Lung (tissue), 12 donors: ENCODE measurements around the gene FAF2. TPM values are rescaled to one million over a fixed set of nuclear protein-coding genes. Genes with fewer than 3 reads are reported as not detected.

Experiments used
- ATAC-seq: fragments of 200-7000 bp; cut with Tn5 transposase; one replicate; pipeline ENCODE4 v1.9.1; 2020; ENCODE audit warnings: moderate number of reproducible peaks; ENCODE audit not compliant: insufficient read depth, low FRiP score
- DNase-seq, 3 donors: peaks; one replicate each; pipeline ENCODE4 v3.0.0-alpha.2; 2013 to 2017
- H3K27ac ChIP-seq, 2 donors: one replicate each; pipeline ENCODE4 v1.5.1; 2013; ENCODE audit warnings: mild to moderate bottlenecking in 2 of 2, moderate library complexity in 2 of 2, control low read depth in 1 of 2, inconsistent platforms in 1 of 2, low read depth in 1 of 2, low read length in 1 of 2
- H3K27me3 ChIP-seq, 3 donors: one replicate each; pipeline ENCODE4 v1.5.1; 2013; ENCODE audit warnings: low read length in 2 of 3; ENCODE audit not compliant: control insufficient read depth in 3 of 3, insufficient read depth in 3 of 3
- H3K36me3 ChIP-seq, 4 donors: one replicate each; pipeline ENCODE4 v1.5.1; 2013; ENCODE audit warnings: low read length in 4 of 4, mild to moderate bottlenecking in 1 of 4, moderate library complexity in 1 of 4; ENCODE audit not compliant: control insufficient read depth in 4 of 4, insufficient read depth in 4 of 4
- H3K4me1 ChIP-seq, 5 donors: one replicate each; pipeline ENCODE4 v1.5.1; 2013; ENCODE audit warnings: low read length in 5 of 5, mild to moderate bottlenecking in 2 of 5, moderate library complexity in 1 of 5; ENCODE audit not compliant: control insufficient read depth in 5 of 5, insufficient read depth in 5 of 5
- H3K4me3 ChIP-seq: one replicate; pipeline ENCODE4 v1.5.1; 2013; ENCODE audit warnings: mild to moderate bottlenecking, control low read depth, moderate library complexity
- H3K9ac ChIP-seq, 2 donors: one replicate each; pipeline ENCODE4 v1.5.1; 2013; ENCODE audit warnings: low read length in 2 of 2, control low read depth in 1 of 2; ENCODE audit not compliant: insufficient read depth in 1 of 2
- H3K9me3 ChIP-seq, 4 donors: one replicate each; pipeline ENCODE4 v1.5.1; 2013; ENCODE audit warnings: low read length in 3 of 4, mild to moderate bottlenecking in 1 of 4, moderate library complexity in 1 of 4; ENCODE audit not compliant: control insufficient read depth in 4 of 4, insufficient read depth in 3 of 4
- WGBS, 2 donors: extraction: QIAGEN DNeasy Blood & Tissue Kit; methylation state at CpG; one replicate each; pipeline ENCODE4 v1.1.7; 2013; 5-methylcytosine and 5-hydroxymethylcytosine counted together
- polyA plus RNA-seq, 2 donors: library from polyadenylated mRNA; stranded (reverse); fragments of 200-250 nt; gene quantifications; one replicate each; pipeline ENCODE4 v1.2.1, GENCODE V29; 2013
- total RNA-seq, 2 donors: library from RNA; depleted of rRNA in 1 of 2; stranded (reverse); fragments of >200 nt in 1 of 2; gene quantifications; one replicate each; pipeline ENCODE4 v1.2.1, GENCODE V29; 2014 to 2021
- TF ChIP-seq, protein P1 (sequence below): IDR thresholded peaks from 2 replicates; pipeline ENCODE4 v1.5.1; 2012; ENCODE audit warnings: mild to moderate bottlenecking; ENCODE audit errors: control extremely low read depth, extremely low read depth
- donor health status: control.
- donor health status: control.
- donor health status: Bipolar disorder and iron deficiency.
- donor health status: healthy.
- donor health status: DM: yes; HTN: yes; CAD: no.

FAF2 gene
- total and polyA plus RNA-seq, 4 donors = 12.5 to 40.1 (median 26.6) TPM

DNA sequence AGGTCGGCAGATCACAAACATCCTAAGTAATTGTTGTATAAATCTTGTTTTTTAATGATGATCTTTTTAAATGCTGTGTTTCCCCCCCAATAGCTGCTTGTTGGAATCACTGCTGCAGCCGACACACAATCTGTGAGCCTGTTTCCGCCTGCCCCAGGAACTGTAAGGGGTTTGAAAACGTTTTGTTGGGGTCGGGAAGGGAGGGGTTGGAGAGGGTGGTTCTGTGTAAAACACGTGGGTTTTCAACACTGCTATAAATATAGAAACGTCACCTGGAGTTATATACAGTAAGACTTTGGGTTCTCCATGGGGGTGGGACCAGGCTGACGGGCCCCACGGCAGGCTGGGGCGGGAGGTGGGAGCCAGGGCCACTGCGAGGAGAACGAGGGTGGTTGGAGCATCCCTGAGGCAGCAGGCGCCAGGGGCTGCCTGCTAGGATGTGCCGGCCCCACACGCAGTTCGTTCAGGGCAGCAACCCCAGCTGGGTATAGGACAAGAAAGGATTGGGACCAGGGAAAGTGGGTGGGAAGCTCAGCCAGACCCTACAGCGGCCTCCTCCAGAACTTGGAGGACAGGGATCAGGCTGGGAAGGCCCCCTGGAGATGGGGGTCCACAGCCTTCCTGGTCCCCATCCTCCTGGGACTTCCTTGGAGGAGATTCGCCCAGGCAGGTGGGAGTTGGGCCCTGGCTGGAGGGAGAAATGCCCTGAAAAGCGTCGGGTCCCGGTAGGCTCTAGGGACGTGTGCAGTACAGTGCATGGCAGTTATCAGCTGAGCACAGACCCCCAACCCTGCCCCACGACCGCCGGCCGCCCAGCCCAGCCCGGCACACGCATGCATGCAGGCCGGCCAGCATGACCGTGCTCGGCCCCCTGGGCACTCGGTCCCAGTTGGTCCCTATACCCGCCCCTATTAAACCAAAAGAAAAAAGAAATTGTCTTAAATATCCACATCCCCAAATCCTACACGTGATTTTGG lies 79.3 kb downstream of the FAF2 start:
- no peak for ATAC-seq
- no peak for DNase-seq
- H3K36me3 ChIP-seq = peaks cover 7 to 46% (median 12%) of the 10 kb centered on the region in 4 donors
- H3K4me3 ChIP-seq = no peak overlapping the region
- no peaks in the 10 kb centered on the region for H3K27me3 ChIP-seq
- H3K4me1 ChIP-seq = peaks cover 0 to 10% (median 0%) of the 10 kb centered on the region in 5 donors
- no peak overlapping the region for H3K9ac ChIP-seq
- TF ChIP-seq, protein P1, sequence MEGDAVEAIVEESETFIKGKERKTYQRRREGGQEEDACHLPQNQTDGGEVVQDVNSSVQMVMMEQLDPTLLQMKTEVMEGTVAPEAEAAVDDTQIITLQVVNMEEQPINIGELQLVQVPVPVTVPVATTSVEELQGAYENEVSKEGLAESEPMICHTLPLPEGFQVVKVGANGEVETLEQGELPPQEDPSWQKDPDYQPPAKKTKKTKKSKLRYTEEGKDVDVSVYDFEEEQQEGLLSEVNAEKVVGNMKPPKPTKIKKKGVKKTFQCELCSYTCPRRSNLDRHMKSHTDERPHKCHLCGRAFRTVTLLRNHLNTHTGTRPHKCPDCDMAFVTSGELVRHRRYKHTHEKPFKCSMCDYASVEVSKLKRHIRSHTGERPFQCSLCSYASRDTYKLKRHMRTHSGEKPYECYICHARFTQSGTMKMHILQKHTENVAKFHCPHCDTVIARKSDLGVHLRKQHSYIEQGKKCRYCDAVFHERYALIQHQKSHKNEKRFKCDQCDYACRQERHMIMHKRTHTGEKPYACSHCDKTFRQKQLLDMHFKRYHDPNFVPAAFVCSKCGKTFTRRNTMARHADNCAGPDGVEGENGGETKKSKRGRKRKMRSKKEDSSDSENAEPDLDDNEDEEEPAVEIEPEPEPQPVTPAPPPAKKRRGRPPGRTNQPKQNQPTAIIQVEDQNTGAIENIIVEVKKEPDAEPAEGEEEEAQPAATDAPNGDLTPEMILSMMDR = no peak
- 86 to 87% methylated on average over 34 of the region's 34 CpGs for WGBS, 2 donors
- H3K27ac ChIP-seq = no peak overlapping the region
- no peaks in the 10 kb centered on the region for H3K9me3 ChIP-seq

DNA sequence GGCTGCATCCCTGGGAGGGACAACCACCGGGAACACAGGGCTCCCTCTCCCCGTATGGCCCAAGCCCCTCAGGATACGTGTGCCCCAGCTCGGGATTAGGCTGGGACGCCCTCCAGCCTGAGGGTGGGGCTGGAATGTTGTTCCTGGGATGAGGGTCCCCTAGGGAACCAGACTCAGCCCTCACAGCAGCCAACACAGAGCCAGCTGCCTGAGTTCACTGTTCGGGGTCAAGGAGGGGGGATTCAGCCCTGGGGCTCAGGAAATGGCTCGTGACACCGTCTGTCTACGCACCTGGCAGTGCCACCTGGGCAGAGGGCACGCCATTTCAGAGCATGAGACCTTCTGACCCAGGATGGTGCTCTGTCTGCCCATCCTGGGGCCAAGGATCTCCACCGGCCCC lies 80.1 kb downstream of the FAF2 start:
- Histone ChIP-seq H3K27ac (no peak overlapping the region), H3K4me1 (peaks cover 0 to 18% (median 5%) of the 10 kb centered on the region in 5 donors), H3K4me3 (no peak overlapping the region), H3K27me3 (no peaks in the 10 kb centered on the region), H3K36me3 (peaks cover 7 to 46% (median 12%) of the 10 kb centered on the region in 4 donors), H3K9ac (no peak overlapping the region), H3K9me3 (no peaks in the 10 kb centered on the region)
- ATAC-seq (no peak), DNase-seq (no peak)
- 86 to 89% methylated on average over 11 of the region's 11 CpGs for WGBS, 2 donors
- TF ChIP-seq, protein P1 = no peak

DNA sequence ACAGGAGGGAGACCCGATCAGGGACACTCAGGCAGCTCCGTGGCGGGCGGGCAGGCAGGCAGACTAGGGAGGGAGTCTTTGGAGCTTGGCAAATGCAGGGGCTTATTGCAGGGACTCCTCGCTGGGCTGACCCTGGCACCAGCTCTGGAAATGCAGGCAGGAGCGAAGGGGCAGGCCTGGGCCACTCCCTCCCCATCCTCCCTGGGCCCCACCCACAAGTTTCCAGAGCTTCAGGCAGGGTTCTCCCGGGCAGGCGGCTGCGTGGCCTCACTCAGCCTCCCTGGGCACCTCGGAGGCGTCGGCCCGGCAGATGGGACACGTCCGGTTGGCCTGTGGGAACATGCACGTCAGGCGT lies 80.6 kb downstream of the FAF2 start:
- H3K4me3 ChIP-seq = no peak overlapping the region
- peaks cover 7 to 46% (median 12%) of the 10 kb centered on the region in 4 donors for H3K36me3 ChIP-seq
- H3K27me3 ChIP-seq = no peaks in the 10 kb centered on the region
- no peak overlapping the region for H3K9ac ChIP-seq
- 85 to 91% methylated on average over 17 of the region's 17 CpGs for WGBS, 2 donors
- H3K9me3 ChIP-seq = no peaks in the 10 kb centered on the region
- no peak overlapping the region for H3K27ac ChIP-seq
- no peak for DNase-seq
- no peak for ATAC-seq
- TF ChIP-seq, protein P1 = no peak
- H3K4me1 ChIP-seq = peaks cover 3 to 22% (median 10%) of the 10 kb centered on the region in 5 donors
